ENCODE data around the gene TPM4. TPM values are rescaled to one million over a fixed set of nuclear protein-coding genes. Genes with fewer than 3 reads are reported as not detected.
"Not testable (repeated sequence)": the region's sequence is repeated elsewhere in the genome, so short reads cannot be mapped to it uniquely, and the experiment has no call there.

Gene TPM4
- polyA plus RNA-seq = 100 to 1,000 TPM; 135 to 238 (median 159) TPM
- long read RNA-seq, donor 1 = 0 reads
- long read RNA-seq, donor 2, transcript TPM4-213 (1 exons, 2,672 nt) = major isoform, 24 of 62 reads
- long read RNA-seq, donor 2, transcript TPM4-201 (8 exons, 2,666 nt) = minor isoform, 22 of 62 reads
- long read RNA-seq, donor 2, partial matches to known transcripts = 13 of 62 reads
- long read RNA-seq, donor 2, other reads (novel, unspliced or antisense) = 0 of 62 reads
- long read RNA-seq, donor 3, transcript TPM4-201 (8 exons, 2,666 nt) = minor isoform, 44 of 202 reads
- long read RNA-seq, donor 3, transcript TPM4-213 (1 exons, 2,672 nt) = major isoform, 77 of 202 reads
- long read RNA-seq, donor 3, partial matches to known transcripts = 79 of 202 reads
- long read RNA-seq, donor 3, other reads (novel, unspliced or antisense) = 0 of 202 reads
- long read RNA-seq, donor 4, partial matches to known transcripts = 0 of 6 reads
- long read RNA-seq, donor 4, other reads (novel, unspliced or antisense) = 0 of 6 reads
- long read RNA-seq, donor 5, transcript TPM4-213 (1 exons, 2,672 nt) = major isoform, 24 of 56 reads
- long read RNA-seq, donor 5, transcript TPM4-201 (8 exons, 2,666 nt) = minor isoform, 12 of 56 reads
- long read RNA-seq, donor 5, partial matches to known transcripts = 15 of 56 reads
- long read RNA-seq, donor 5, other reads (novel, unspliced or antisense) = 0 of 56 reads
- long read RNA-seq, donor 6, transcript TPM4-213 (1 exons, 2,672 nt) = major isoform, 54 of 128 reads
- long read RNA-seq, donor 6, transcript TPM4-201 (8 exons, 2,666 nt) = minor isoform, 38 of 128 reads
- long read RNA-seq, donor 6, partial matches to known transcripts = 35 of 128 reads
- long read RNA-seq, donor 6, other reads (novel, unspliced or antisense) = 0 of 128 reads
- long read RNA-seq, donor 7, transcript TPM4-213 (1 exons, 2,672 nt) = major isoform, 104 of 413 reads
- long read RNA-seq, donor 7, transcript TPM4-201 (8 exons, 2,666 nt) = minor isoform, 94 of 413 reads
- long read RNA-seq, donor 7, partial matches to known transcripts = 177 of 413 reads
- long read RNA-seq, donor 7, other reads (novel, unspliced or antisense) = 34 of 413 reads
- long read RNA-seq, donor 8, transcript TPM4-213 (1 exons, 2,672 nt) = major isoform, 17 of 32 reads
- long read RNA-seq, donor 8, transcript TPM4-201 (8 exons, 2,666 nt) = minor isoform, 8 of 32 reads
- long read RNA-seq, donor 8, partial matches to known transcripts = 7 of 32 reads
- long read RNA-seq, donor 8, other reads (novel, unspliced or antisense) = 0 of 32 reads
- long read RNA-seq, donor 9, transcript TPM4-201 (8 exons, 2,666 nt) = minor isoform, 10 of 40 reads
- long read RNA-seq, donor 9, transcript TPM4-213 (1 exons, 2,672 nt) = major isoform, 19 of 40 reads
- long read RNA-seq, donor 9, partial matches to known transcripts = 11 of 40 reads
- long read RNA-seq, donor 9, other reads (novel, unspliced or antisense) = 0 of 40 reads
- long read RNA-seq, donor 10, transcript TPM4-201 (8 exons, 2,666 nt) = minor isoform, 97 of 343 reads
- long read RNA-seq, donor 10, transcript TPM4-213 (1 exons, 2,672 nt) = major isoform, 110 of 343 reads
- long read RNA-seq, donor 10, partial matches to known transcripts = 108 of 343 reads
- long read RNA-seq, donor 10, other reads (novel, unspliced or antisense) = 24 of 343 reads

GRCh38 chr19:16076154-16076957, at the start of gene TPM4:
Gene TPM4 (plus strand): TSS chr19:16076495. CDS start chr19:16076566, 71 bp downstream.
- 0 to 1% (median 1%) methylated on average over 39 to 101 of the region's 101 CpGs for WGBS, 3 donors
- Histone ChIP-seq H3K4me1 (ENCODE audit: control insufficient read depth in 3 of 3, insufficient read depth in 2 of 3, low read depth in 1 of 3, low read length in 2 of 3) (peaks cover 7 to 23% (median 8%) of the 10 kb centered on the region in 3 donors), H3K27me3 (ENCODE audit: control insufficient read depth in 3 of 3, insufficient read depth in 3 of 3, low read length in 3 of 3) (no peaks in the 10 kb centered on the region), H3K4me3 (ENCODE audit: low read depth in 1 of 3, low read length in 3 of 3) (peak within 1 kb of the TSS; percentile 65 to 97 (median 74)), H3K9me3 (ENCODE audit: control insufficient read depth in 2 of 2, insufficient read depth in 1 of 2, low read depth in 1 of 2, low read length in 1 of 2) (no peaks in the 10 kb centered on the region), H3K36me3 (ENCODE audit: control insufficient read depth in 3 of 3, insufficient read depth in 2 of 3, low read depth in 1 of 3, low read length in 3 of 3) (peaks cover 0 to 16% (median 0%) of the 10 kb centered on the region in 3 donors), H3K27ac (ENCODE audit: low read depth in 1 of 3, low read length in 2 of 3) (peak within 1 kb of the TSS; percentile 88 to 99 (median 95))
- FAIRE-seq (no peak), DNase-seq (peak; percentile 75 to 95)

GRCh38 chr19:16026756-16027155, 49.5 kb upstream of the TPM4 start:
- Histone ChIP-seq H3K4me1 (ENCODE audit: control insufficient read depth in 3 of 3, insufficient read depth in 2 of 3, low read depth in 1 of 3, low read length in 2 of 3) (no peaks in the 10 kb centered on the region), H3K4me3 (ENCODE audit: low read depth in 1 of 3, low read length in 3 of 3) (no peak overlapping the region), H3K27ac (ENCODE audit: low read depth in 1 of 3, low read length in 2 of 3) (no peak overlapping the region), H3K36me3 (ENCODE audit: control insufficient read depth in 3 of 3, insufficient read depth in 2 of 3, low read depth in 1 of 3, low read length in 3 of 3) (no peaks in the 10 kb centered on the region), H3K9me3 (ENCODE audit: control insufficient read depth in 2 of 2, insufficient read depth in 1 of 2, low read depth in 1 of 2, low read length in 1 of 2) (no peaks in the 10 kb centered on the region), H3K27me3 (ENCODE audit: control insufficient read depth in 3 of 3, insufficient read depth in 3 of 3, low read length in 3 of 3) (no peaks in the 10 kb centered on the region)
- no peak for DNase-seq
- FAIRE-seq = no peak
- 78 to 83% (median 81%) methylated on average over 7 of the region's 7 CpGs for WGBS, 3 donors

DNA sequence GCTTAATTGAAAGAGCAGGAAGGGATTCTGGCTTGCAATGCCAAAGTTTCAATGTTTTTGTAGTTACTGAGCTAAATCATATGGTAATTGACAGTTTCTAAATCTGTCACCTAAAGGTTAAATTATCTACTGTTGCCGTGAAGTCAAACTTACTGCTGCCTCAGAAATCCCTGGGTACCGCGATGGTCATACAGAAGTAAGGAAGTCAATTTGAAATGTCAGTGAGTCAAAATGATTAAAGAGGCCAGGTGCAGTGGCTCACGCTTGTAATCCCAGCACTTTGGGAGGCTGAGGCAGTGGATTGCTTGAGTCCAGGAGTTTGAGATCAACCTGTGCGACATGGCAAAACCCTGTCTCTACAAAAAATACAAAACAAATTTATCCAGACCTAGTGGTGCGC, 48.8 kb upstream of the TPM4 start:
- H3K9me3 ChIP-seq (ENCODE audit: control insufficient read depth in 2 of 2, insufficient read depth in 1 of 2, low read depth in 1 of 2, low read length in 1 of 2) = no peaks in the 10 kb centered on the region
- H3K36me3 ChIP-seq (ENCODE audit: control insufficient read depth in 3 of 3, insufficient read depth in 2 of 3, low read depth in 1 of 3, low read length in 3 of 3) = no peaks in the 10 kb centered on the region
- no peaks in the 10 kb centered on the region for H3K4me1 ChIP-seq (ENCODE audit: control insufficient read depth in 3 of 3, insufficient read depth in 2 of 3, low read depth in 1 of 3, low read length in 2 of 3)
- H3K27ac ChIP-seq (ENCODE audit: low read depth in 1 of 3, low read length in 2 of 3) = no peak overlapping the region
- WGBS, 3 donors = 45 to 51% (median 49%) methylated on average over 6 of the region's 6 CpGs
- H3K27me3 ChIP-seq (ENCODE audit: control insufficient read depth in 3 of 3, insufficient read depth in 3 of 3, low read length in 3 of 3) = no peaks in the 10 kb centered on the region
- FAIRE-seq (no peak), DNase-seq (no peak)
- no peak overlapping the region for H3K4me3 ChIP-seq (ENCODE audit: low read depth in 1 of 3, low read length in 3 of 3)

DNA sequence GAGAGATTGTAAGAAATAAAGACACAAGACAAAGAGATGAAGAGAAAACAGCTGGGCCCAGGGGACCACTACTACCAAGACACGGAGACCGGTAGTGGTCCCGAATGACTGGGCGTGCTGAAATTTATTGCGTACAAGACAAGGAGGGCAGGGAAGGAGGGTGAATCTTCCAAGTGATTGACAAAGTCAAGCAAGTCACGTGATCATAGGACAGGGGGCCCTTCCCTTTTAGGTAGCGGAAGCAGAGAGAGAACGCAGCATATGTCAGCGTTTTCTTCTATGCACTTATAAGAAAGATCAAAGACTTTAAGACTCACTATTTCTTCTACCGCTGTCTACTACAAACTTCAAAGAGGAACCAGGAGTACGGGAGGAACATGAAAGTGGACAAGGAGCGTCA, 46.1 kb upstream of the TPM4 start:
- not testable (repeated sequence) for H3K27ac ChIP-seq (ENCODE audit: low read depth in 1 of 3, low read length in 2 of 3); H3K36me3 ChIP-seq (ENCODE audit: control insufficient read depth in 3 of 3, insufficient read depth in 2 of 3, low read depth in 1 of 3, low read length in 3 of 3); FAIRE-seq; H3K4me3 ChIP-seq (ENCODE audit: low read depth in 1 of 3, low read length in 3 of 3); H3K4me1 ChIP-seq (ENCODE audit: control insufficient read depth in 3 of 3, insufficient read depth in 2 of 3, low read depth in 1 of 3, low read length in 2 of 3); H3K9me3 ChIP-seq (ENCODE audit: control insufficient read depth in 2 of 2, insufficient read depth in 1 of 2, low read depth in 1 of 2, low read length in 1 of 2); H3K27me3 ChIP-seq (ENCODE audit: control insufficient read depth in 3 of 3, insufficient read depth in 3 of 3, low read length in 3 of 3); DNase-seq
- 87 to 89% (median 89%) methylated on average over 12 of the region's 12 CpGs for WGBS, 3 donors

DNA sequence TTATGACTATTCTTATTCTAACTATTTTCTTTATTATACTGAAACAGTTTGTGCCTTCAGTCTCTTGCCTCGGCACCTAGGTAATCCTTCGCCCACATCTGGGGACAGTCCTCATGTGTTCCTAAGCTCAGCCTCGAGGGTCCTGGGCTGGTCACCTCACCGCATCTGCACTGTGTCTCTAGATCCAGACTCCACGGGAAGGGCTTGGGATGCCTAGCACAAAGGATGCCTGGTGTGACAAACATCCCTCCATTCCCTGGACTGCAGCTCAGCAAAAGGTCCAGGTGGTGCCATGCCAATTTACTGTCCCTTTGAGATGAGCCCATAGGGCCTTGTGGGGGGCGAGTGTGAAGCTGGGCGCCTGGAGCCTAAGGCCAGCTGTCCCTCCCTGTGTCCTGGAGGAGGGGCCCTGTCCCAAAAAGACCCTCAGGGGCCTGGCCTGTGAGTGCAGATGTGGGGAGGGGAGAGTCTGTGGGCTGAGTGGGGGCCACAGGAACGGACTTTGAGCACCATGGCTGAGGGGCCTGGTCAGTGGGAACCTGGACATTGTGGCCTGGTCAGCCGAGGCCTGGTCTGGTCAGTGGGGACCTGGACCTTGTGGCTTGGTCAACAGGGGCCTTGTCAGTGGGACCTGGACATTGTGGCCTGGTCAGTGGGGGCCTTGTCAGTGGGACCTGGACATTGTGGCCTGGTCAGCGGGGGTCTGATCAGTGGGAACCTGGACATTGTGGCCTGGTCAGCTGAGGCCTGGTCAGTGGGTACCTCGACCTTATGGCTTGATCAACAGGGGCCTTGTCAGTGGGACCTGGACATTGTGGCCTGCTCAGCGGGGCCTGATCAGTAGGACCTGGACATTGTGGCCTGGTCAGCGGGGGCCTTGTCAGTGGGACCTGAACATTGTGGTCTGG, 45.1 kb upstream of the TPM4 start:
- 86 to 92% (median 89%) methylated on average over 13 of the region's 13 CpGs for WGBS, 3 donors
- Histone ChIP-seq H3K27me3 (ENCODE audit: control insufficient read depth in 3 of 3, insufficient read depth in 3 of 3, low read length in 3 of 3) (no peaks in the 10 kb centered on the region), H3K4me3 (ENCODE audit: low read depth in 1 of 3, low read length in 3 of 3) (no peak overlapping the region), H3K9me3 (ENCODE audit: control insufficient read depth in 2 of 2, insufficient read depth in 1 of 2, low read depth in 1 of 2, low read length in 1 of 2) (no peaks in the 10 kb centered on the region), H3K4me1 (ENCODE audit: control insufficient read depth in 3 of 3, insufficient read depth in 2 of 3, low read depth in 1 of 3, low read length in 2 of 3) (no peaks in the 10 kb centered on the region), H3K36me3 (ENCODE audit: control insufficient read depth in 3 of 3, insufficient read depth in 2 of 3, low read depth in 1 of 3, low read length in 3 of 3) (no peaks in the 10 kb centered on the region), H3K27ac (ENCODE audit: low read depth in 1 of 3, low read length in 2 of 3) (no peak overlapping the region)
- FAIRE-seq = no peak
- DNase-seq = no peak

- no peaks in the 10 kb centered on the region for H3K9me3 ChIP-seq (ENCODE audit: control insufficient read depth in 2 of 2, insufficient read depth in 1 of 2, low read depth in 1 of 2, low read length in 1 of 2)
- H3K4me1 ChIP-seq (ENCODE audit: control insufficient read depth in 3 of 3, insufficient read depth in 2 of 3, low read depth in 1 of 3, low read length in 2 of 3) = no peaks in the 10 kb centered on the region
- H3K4me3 ChIP-seq (ENCODE audit: low read depth in 1 of 3, low read length in 3 of 3) = no peak overlapping the region
- H3K27ac ChIP-seq (ENCODE audit: low read depth in 1 of 3, low read length in 2 of 3) = no peak overlapping the region
- H3K27me3 ChIP-seq (ENCODE audit: control insufficient read depth in 3 of 3, insufficient read depth in 3 of 3, low read length in 3 of 3) = no peaks in the 10 kb centered on the region
- no peak for DNase-seq
- 93 to 96% (median 95%) methylated on average over 8 of the region's 8 CpGs for WGBS, 3 donors
- FAIRE-seq = no peak
- H3K36me3 ChIP-seq (ENCODE audit: control insufficient read depth in 3 of 3, insufficient read depth in 2 of 3, low read depth in 1 of 3, low read length in 3 of 3) = no peaks in the 10 kb centered on the region
Observed at GRCh38 chr19:16031872-16032200, 44.5 kb upstream of the TPM4 start.

All from small intestine (tissue), 16 donors.